Gastrocnemius medialis (tissue), 4 donors: Measurements from ENCODE around the gene FBXW7. TPM values are rescaled to one million over a fixed set of nuclear protein-coding genes. Genes with fewer than 3 reads are reported as not detected.

Experiments
- ATAC-seq, 2 donors: fragments of 150-250 bp; one replicate each; pipeline ENCODE4 v1.9.1; 2016
- DNase-seq, 2 donors: peaks; one replicate each; pipeline ENCODE4 v3.0.0-alpha.2; 2019
- H3K27ac ChIP-seq, 4 donors: fragments of 200-600 bp; sonication (generic); 1 replicate in 1 of 4; 2 replicates in 3 of 4; pipeline ENCODE4 v1.5.1; 2016 to 2018; ENCODE audit warnings: mild to moderate bottlenecking in 2 of 4, moderate library complexity in 1 of 4
- H3K27me3 ChIP-seq, 3 donors: fragments of 200-600 bp; sonication (generic) in 2 of 3; 1 replicate in 1 of 3; 2 replicates in 2 of 3; pipeline versions ENCODE4 v1.5.1 to v1.6.0; 2016 to 2019; ENCODE audit warnings: mild to moderate bottlenecking in 1 of 3, moderate library complexity in 1 of 3
- H3K36me3 ChIP-seq, 2 donors: fragments of 200-600 bp; sonication (generic) in 1 of 2; one replicate each; pipeline ENCODE4 v1.5.1; 2017 to 2018
- H3K4me1 ChIP-seq, 2 donors: fragments of 200-600 bp; sonication (generic) in 1 of 2; one replicate each; pipeline ENCODE4 v1.5.1; 2016 to 2017; ENCODE audit warnings: mild to moderate bottlenecking in 2 of 2
- H3K4me3 ChIP-seq, 4 donors: fragments of 200-600 bp; sonication (generic) in 3 of 4; 1 replicate in 1 of 4; 2 replicates in 3 of 4; pipeline ENCODE4 v1.5.1; 2016 to 2019; ENCODE audit warnings: mild to moderate bottlenecking in 2 of 4
- H3K9me3 ChIP-seq, 3 donors: fragments of 200-600 bp; sonication (generic) in 2 of 3; 1 replicate in 1 of 3; 2 replicates in 2 of 3; pipeline ENCODE4 v1.5.1; 2016 to 2019
- POLR2A ChIP-seq, 2 donors: fragments of 450-650 bp; IDR thresholded peaks; one replicate each; pipeline ENCODE4 v1.6.1; 2017; ENCODE audit warnings: antibody characterized with exemption in 2 of 2, mild to moderate bottlenecking in 2 of 2, moderate library complexity in 2 of 2
- in situ Hi-C, 4 donors: fragments of 200-750 bp; cut with MboI; loops; one replicate each; pipeline versions ENCODE4 v1.15.0 to v1.8.0; 2017; ENCODE audit warnings: low sequenced_read_pairs in 4 of 4
- intact Hi-C: fragments of 100-400 bp; cut with DNase I; formaldehyde crosslinking; loops from one replicate; pipeline ENCODE4 v1.15.1; 2023; ENCODE audit warnings: low total_unique reads
- total RNA-seq, 4 donors: library from RNA; depleted of rRNA; stranded (reverse); fragments of >200 nt; gene quantifications; one replicate each; pipeline versions ENCODE4 v1.1.0 to v1.2.3, GENCODE V29; 2016
- TF ChIP-seq, protein P1 (sequence below), 5 experiments: fragments of 450-650 bp in 3 of 5; fragments of 200-600 bp in 2 of 5; sonication (generic) in 2 of 5; IDR thresholded peaks in 4 of 5; conservative IDR thresholded peaks in 1 of 5; 1 replicate in 4 of 5; 2 replicates in 1 of 5; pipeline ENCODE4 v1.5.1; 2016 to 2019; ENCODE audit warnings: antibody characterized with exemption in 5 of 5, mild to moderate bottlenecking in 3 of 5, moderate library complexity in 3 of 5

Gene FBXW7
- total RNA-seq, 4 donors from 2014 or later: 23.5 to 40.8 (median 28.8) TPM

DNA sequence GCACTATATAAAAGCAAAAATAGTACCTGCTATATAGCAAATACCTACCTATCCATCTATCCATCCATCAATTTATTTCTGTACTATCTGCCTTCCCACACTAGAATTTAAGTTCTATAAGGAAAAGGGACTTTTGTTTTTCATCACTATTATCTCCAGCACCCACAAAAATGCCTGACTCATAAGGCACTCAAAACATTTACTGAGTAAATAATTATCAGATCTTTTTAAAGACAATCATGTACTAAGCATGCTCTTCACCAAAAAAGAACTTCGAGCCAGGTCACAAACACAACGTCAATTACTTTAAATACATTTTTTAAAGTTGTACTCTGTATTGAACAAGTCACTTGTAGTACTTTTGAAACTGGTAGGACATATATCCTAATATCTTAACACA lies 119.9 kb downstream of the FBXW7 start:
- Histone ChIP-seq H3K27me3 (no peaks in the 10 kb centered on the region), H3K36me3 (no peaks in the 10 kb centered on the region), H3K27ac (no peak overlapping the region), H3K4me3 (no peak overlapping the region), H3K4me1 (no peaks in the 10 kb centered on the region), H3K9me3 (no peaks in the 10 kb centered on the region)
- ATAC-seq (no peak), DNase-seq (no peak)
- intact Hi-C loops (no loop called here), in situ Hi-C loops (no loop called here)
- TF ChIP-seq POLR2A (IDR thresholded peaks at IDR 0.05): no peak
- TF ChIP-seq, protein P1, sequence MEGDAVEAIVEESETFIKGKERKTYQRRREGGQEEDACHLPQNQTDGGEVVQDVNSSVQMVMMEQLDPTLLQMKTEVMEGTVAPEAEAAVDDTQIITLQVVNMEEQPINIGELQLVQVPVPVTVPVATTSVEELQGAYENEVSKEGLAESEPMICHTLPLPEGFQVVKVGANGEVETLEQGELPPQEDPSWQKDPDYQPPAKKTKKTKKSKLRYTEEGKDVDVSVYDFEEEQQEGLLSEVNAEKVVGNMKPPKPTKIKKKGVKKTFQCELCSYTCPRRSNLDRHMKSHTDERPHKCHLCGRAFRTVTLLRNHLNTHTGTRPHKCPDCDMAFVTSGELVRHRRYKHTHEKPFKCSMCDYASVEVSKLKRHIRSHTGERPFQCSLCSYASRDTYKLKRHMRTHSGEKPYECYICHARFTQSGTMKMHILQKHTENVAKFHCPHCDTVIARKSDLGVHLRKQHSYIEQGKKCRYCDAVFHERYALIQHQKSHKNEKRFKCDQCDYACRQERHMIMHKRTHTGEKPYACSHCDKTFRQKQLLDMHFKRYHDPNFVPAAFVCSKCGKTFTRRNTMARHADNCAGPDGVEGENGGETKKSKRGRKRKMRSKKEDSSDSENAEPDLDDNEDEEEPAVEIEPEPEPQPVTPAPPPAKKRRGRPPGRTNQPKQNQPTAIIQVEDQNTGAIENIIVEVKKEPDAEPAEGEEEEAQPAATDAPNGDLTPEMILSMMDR (IDR thresholded peaks at IDR 0.05 in 4 of 5, conservative IDR thresholded peaks at IDR 0.05 in 1 of 5): no peak

DNA sequence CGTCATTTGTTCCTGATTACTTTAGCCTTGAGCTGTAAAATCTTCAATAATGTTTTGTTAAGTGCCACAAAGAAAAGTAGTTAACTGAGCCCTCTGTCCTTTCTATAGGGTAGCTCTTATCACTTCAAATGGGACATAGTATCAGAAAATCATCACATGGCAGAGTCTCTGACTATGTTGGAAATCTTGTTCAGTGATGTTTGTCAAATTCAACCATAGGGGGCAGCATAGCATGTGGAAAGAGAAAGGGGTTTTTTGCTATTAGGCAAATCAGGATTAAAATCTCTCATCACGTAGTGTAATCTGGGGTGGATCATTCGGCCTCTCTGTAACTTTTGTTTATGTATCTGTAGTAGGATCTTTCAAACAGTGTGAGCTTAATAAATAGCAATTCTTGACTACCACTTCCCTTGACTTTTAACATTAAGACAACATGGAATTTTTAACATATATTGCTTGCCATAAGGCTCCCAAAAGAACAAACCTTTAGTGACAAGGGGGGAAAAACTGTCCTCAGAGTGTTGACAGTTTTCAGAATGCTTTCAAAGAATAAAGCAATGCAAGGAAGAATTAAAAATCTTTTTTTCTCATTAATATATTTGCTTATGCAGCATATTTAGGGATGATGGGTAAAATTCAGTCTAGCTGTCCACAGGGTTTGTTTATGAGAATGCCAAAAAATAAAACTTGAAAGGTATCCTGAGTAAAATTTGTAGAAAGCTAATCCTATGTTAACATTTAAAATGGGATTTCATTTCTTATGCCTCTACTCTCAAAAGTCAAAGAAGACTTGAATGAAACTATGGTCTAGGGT lies 127.2 kb downstream of the FBXW7 start:
- H3K4me1 ChIP-seq: no peaks in the 10 kb centered on the region
- intact Hi-C loops (no loop called here), in situ Hi-C loops (no loop called here)
- TF ChIP-seq, protein P1 (IDR thresholded peaks at IDR 0.05 in 4 of 5, conservative IDR thresholded peaks at IDR 0.05 in 1 of 5): peak in 3 of 5 experiments; percentile 7 to 44 (median 36)
- TF ChIP-seq POLR2A (IDR thresholded peaks at IDR 0.05): no peak
- no peaks in the 10 kb centered on the region for H3K27me3 ChIP-seq
- H3K36me3 ChIP-seq: no peaks in the 10 kb centered on the region
- no peak for DNase-seq
- H3K27ac ChIP-seq: no peak overlapping the region
- no peaks in the 10 kb centered on the region for H3K9me3 ChIP-seq
- ATAC-seq: no peak
- H3K4me3 ChIP-seq: no peak overlapping the region

GRCh38 chr4:152401424-152401823 lies 134.5 kb downstream of the FBXW7 start:
- no peak for ATAC-seq
- no peaks in the 10 kb centered on the region for H3K9me3 ChIP-seq
- no peak for DNase-seq
- H3K36me3 ChIP-seq: no peaks in the 10 kb centered on the region
- TF ChIP-seq, protein P1 (IDR thresholded peaks at IDR 0.05 in 4 of 5, conservative IDR thresholded peaks at IDR 0.05 in 1 of 5): no peak
- TF ChIP-seq POLR2A (IDR thresholded peaks at IDR 0.05): no peak
- H3K4me3 ChIP-seq: no peak overlapping the region
- intact Hi-C loops: no loop called here
- H3K27ac ChIP-seq: no peak overlapping the region
- no peaks in the 10 kb centered on the region for H3K27me3 ChIP-seq
- in situ Hi-C loops: no loop called here
- H3K4me1 ChIP-seq: no peaks in the 10 kb centered on the region

DNA sequence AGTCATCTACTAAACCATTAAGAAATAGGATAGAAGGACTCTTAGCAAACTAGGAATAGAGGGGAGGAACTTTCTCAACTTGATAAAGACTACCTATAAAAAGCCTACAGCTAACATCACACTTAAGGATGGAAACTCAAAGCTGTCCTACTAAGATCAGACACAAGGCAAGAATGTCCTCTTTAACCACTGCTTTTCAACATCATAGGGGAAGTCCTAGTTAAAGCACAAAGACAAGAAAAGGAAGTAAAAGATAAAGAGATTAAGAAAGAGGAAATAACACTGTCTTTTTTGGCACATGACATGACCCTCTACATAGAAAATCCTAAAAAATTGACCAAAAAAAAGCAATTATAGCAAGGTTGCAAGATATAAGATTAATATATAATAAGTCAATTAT lies 136.6 kb downstream of the FBXW7 start:
- no peak for TF ChIP-seq POLR2A (IDR thresholded peaks at IDR 0.05)
- TF ChIP-seq, protein P1 (IDR thresholded peaks at IDR 0.05 in 4 of 5, conservative IDR thresholded peaks at IDR 0.05 in 1 of 5): no peak
- Histone ChIP-seq H3K4me3 (no peak overlapping the region), H3K36me3 (no peaks in the 10 kb centered on the region), H3K27me3 (no peaks in the 10 kb centered on the region), H3K9me3 (no peaks in the 10 kb centered on the region), H3K4me1 (no peaks in the 10 kb centered on the region), H3K27ac (no peak overlapping the region)
- ATAC-seq (no peak), DNase-seq (no peak)
- intact Hi-C loops: no loop called here
- in situ Hi-C loops: loop anchor here in 2 of 4 donors (25.0 kb wide), 2 partner anchors 637 to 737 kb away; partner anchors contain the start of gene GATB (in 1 of the 2)
